ENCODE data around the gene ATL2. TPM values are rescaled to one million over a fixed set of nuclear protein-coding genes. Genes with fewer than 3 reads are reported as not detected.

The ATL2 gene
- total RNA-seq, 1 donor from 2014 or later, result 87.2 TPM

- DNase-seq (ENCODE audit: low spot score), result no peak
Observed at GRCh38 chr2:38248707-38249106, 128.4 kb downstream of the ATL2 start.

DNA sequence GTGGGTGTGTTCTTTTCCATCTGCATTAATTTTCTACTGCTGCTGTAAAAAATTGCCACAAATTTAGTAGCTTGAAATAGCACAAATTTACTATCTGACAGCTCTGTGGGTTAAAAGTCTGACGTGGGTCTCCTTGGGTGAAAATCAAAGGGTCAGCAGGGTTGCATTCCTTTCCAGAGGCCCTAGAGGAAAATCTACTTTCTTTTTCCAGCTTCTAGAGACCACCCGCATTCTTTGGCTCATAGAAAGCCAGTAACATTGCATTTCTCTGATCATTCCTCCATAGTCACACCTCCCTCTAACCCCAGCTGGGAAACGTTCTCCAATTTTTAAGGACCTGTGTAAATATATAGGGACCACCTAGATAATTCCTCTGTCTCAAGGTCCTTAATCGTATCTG, 128.8 kb downstream of the ATL2 start:
- no peak for DNase-seq (ENCODE audit: low spot score)

GRCh38 chr2:38246105-38246504, 131.0 kb downstream of the ATL2 start:
- DNase-seq (ENCODE audit: low spot score), result no peak

- peak; percentile 59 for DNase-seq (ENCODE audit: low spot score)
Observed at GRCh38 chr2:38245114-38245641, 131.9 kb downstream of the ATL2 start.

DNA sequence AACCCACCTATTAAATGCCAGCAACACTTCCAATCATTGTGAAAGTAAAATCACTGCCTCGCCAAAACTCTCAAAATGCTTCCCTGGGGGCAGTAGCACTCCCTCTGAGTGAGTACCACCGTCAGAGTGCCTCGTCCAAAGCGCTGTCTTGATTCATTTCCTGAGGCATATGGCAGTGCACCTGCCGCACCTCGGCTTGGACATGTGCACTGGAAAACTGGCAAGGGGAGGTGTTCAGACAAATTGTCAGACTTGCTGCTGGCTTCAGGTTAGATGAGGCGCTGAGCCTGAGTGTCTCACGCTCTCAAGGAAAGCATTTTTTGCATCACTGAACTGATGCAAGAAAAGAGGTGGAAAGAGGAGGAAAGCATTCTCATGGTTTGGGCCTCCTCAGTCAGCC, 132.8 kb downstream of the ATL2 start:
- DNase-seq (ENCODE audit: low spot score), result no peak

Other genes starting within 250 kb of the ATL2 start
- gene HNRNPLL, start 225.7 kb upstream of the ATL2 start, total RNA-seq, result 55.2 TPM

Data from ureter (tissue), 1 donor.